ENCODE results near the gene CDH23. TPM values are rescaled to one million over a fixed set of nuclear protein-coding genes. Genes with fewer than 3 reads are reported as not detected.

The CDH23 gene
- total RNA-seq, 1 donor from 2014 or later = not detected

GRCh38 chr10:71678057-71678805, 281.5 kb downstream of the CDH23 start:
- DNase-seq (ENCODE audit: low read depth) (no peak), FAIRE-seq (peak; percentile 52)
- TF ChIP-seq CTCF (IDR thresholded peaks at IDR 0.05; ENCODE audit: insufficient read depth, low read length, severe bottlenecking) = no peak
- Histone ChIP-seq H3K27me3 (ENCODE audit: control insufficient read depth, insufficient read depth, low read length) (peaks cover 2% of the 10 kb centered on the region), H3K4me3 (ENCODE audit: low read depth, low read length) (no peak overlapping the region), H3K36me3 (ENCODE audit: control insufficient read depth, insufficient read depth, low read length) (no peaks in the 10 kb centered on the region)

- no peak for DNase-seq (ENCODE audit: low read depth)
- no peaks in the 10 kb centered on the region for H3K36me3 ChIP-seq (ENCODE audit: control insufficient read depth, insufficient read depth, low read length)
- TF ChIP-seq CTCF (IDR thresholded peaks at IDR 0.05; ENCODE audit: insufficient read depth, low read length, severe bottlenecking) = no peak
- peaks cover 4% of the 10 kb centered on the region for H3K27me3 ChIP-seq (ENCODE audit: control insufficient read depth, insufficient read depth, low read length)
- no peak overlapping the region for H3K4me3 ChIP-seq (ENCODE audit: low read depth, low read length)
- no peak for FAIRE-seq
These were observed 282.7 kb downstream of the CDH23 start for GRCh38 chr10:71679425-71679824.

- FAIRE-seq = no peak
- no peak for TF ChIP-seq CTCF (IDR thresholded peaks at IDR 0.05; ENCODE audit: insufficient read depth, low read length, severe bottlenecking)
- no peak overlapping the region for H3K4me3 ChIP-seq (ENCODE audit: low read depth, low read length)
- peaks cover 2% of the 10 kb centered on the region for H3K27me3 ChIP-seq (ENCODE audit: control insufficient read depth, insufficient read depth, low read length)
- H3K36me3 ChIP-seq (ENCODE audit: control insufficient read depth, insufficient read depth, low read length) = no peaks in the 10 kb centered on the region
- DNase-seq (ENCODE audit: low read depth) = no peak
These were observed 285.3 kb downstream of the CDH23 start for GRCh38 chr10:71681977-71682376.

GRCh38 chr10:71683301-71683700, 286.6 kb downstream of the CDH23 start:
- peaks cover 2% of the 10 kb centered on the region for H3K27me3 ChIP-seq (ENCODE audit: control insufficient read depth, insufficient read depth, low read length)
- no peak overlapping the region for H3K4me3 ChIP-seq (ENCODE audit: low read depth, low read length)
- no peak for FAIRE-seq
- no peak for TF ChIP-seq CTCF (IDR thresholded peaks at IDR 0.05; ENCODE audit: insufficient read depth, low read length, severe bottlenecking)
- H3K36me3 ChIP-seq (ENCODE audit: control insufficient read depth, insufficient read depth, low read length) = no peaks in the 10 kb centered on the region
- DNase-seq (ENCODE audit: low read depth) = no peak

GRCh38 chr10:71684356-71685173, 287.8 kb downstream of the CDH23 start:
- no peak for TF ChIP-seq CTCF (IDR thresholded peaks at IDR 0.05; ENCODE audit: insufficient read depth, low read length, severe bottlenecking)
- no peaks in the 10 kb centered on the region for H3K36me3 ChIP-seq (ENCODE audit: control insufficient read depth, insufficient read depth, low read length)
- no peak overlapping the region for H3K4me3 ChIP-seq (ENCODE audit: low read depth, low read length)
- H3K27me3 ChIP-seq (ENCODE audit: control insufficient read depth, insufficient read depth, low read length) = peaks cover 2% of the 10 kb centered on the region
- no peak for FAIRE-seq
- no peak for DNase-seq (ENCODE audit: low read depth)
